AG09319 (cell line): ENCODE results near the gene ROBO1.

Source experiments
- DNase-seq: peaks from one replicate; pipeline ENCODE4 v3.0.0-alpha.2; 2010; ENCODE audit warnings: low read depth; ENCODE audit errors: extremely low read depth
- TF ChIP-seq, protein P1 (sequence below): IDR thresholded peaks from 2 replicates; pipeline ENCODE4 v1.5.1; 2011; ENCODE audit warnings: low read depth, mild to moderate bottlenecking, inconsistent platforms, low read length, moderate library complexity

Gene ROBO1

GRCh38 chr3:78571486-78571885 is 1196.3 kb downstream of the ROBO1 start:
- TF ChIP-seq, protein P1, sequence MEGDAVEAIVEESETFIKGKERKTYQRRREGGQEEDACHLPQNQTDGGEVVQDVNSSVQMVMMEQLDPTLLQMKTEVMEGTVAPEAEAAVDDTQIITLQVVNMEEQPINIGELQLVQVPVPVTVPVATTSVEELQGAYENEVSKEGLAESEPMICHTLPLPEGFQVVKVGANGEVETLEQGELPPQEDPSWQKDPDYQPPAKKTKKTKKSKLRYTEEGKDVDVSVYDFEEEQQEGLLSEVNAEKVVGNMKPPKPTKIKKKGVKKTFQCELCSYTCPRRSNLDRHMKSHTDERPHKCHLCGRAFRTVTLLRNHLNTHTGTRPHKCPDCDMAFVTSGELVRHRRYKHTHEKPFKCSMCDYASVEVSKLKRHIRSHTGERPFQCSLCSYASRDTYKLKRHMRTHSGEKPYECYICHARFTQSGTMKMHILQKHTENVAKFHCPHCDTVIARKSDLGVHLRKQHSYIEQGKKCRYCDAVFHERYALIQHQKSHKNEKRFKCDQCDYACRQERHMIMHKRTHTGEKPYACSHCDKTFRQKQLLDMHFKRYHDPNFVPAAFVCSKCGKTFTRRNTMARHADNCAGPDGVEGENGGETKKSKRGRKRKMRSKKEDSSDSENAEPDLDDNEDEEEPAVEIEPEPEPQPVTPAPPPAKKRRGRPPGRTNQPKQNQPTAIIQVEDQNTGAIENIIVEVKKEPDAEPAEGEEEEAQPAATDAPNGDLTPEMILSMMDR = no peak

GRCh38 chr3:78570496-78570895 is 1197.3 kb downstream of the ROBO1 start:
- no peak for DNase-seq

More at GRCh38 chr3:78571486-78571885, 1196.3 kb downstream of the ROBO1 start:
- no peak for DNase-seq

GRCh38 chr3:78569804-78570203 is 1198.0 kb downstream of the ROBO1 start:
- TF ChIP-seq, protein P1 = no peak
- no peak for DNase-seq

More at GRCh38 chr3:78570496-78570895, 1197.3 kb downstream of the ROBO1 start:
- TF ChIP-seq, protein P1 = no peak

DNA sequence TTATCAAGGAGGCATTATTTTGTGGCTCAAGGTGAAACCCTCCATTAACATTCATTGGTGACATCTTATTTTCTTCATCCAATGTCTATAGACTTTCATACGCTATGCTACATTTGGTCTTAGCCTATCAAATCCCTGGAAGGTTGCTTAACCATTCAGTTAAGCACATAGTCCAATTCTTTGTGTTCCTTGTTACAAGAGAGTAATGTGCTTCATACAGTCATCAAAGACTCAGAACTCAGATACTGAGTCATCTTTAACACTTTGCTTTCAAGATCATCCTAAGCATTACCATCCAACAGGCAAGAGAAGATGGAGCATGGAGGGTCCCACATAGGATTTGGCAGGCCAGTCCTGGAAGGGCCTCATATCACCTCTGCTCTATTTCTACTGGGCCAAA is 1202.1 kb downstream of the ROBO1 start:
- DNase-seq = no peak
- TF ChIP-seq, protein P1 = no peak

- DNase-seq = no peak
- TF ChIP-seq, protein P1 = no peak
Observed at GRCh38 chr3:78562328-78562727, 1205.5 kb downstream of the ROBO1 start.
